Cardiac muscle cell (in vitro differentiated cells and primary cell): ENCODE data around the gene RBM42. TPM values are rescaled to one million over a fixed set of nuclear protein-coding genes. Genes with fewer than 3 reads are reported as not detected.
A peak's percentile ranks its signal among the peaks of the same experiment; 100 is the strongest.

Experiments used
- DNase-seq, 2 donors: peaks; one replicate each; pipeline versions ENCODE4 v3.0.0 to v3.0.0-alpha.2; 2010 to 2017; ENCODE audit warnings: low read depth in 1 of 2, low spot score in 1 of 2
- H3K27ac ChIP-seq: fragments of 200-600 bp; sonication (generic); 2 replicates; pipeline ENCODE4 v1.5.1; 2016
- H3K27me3 ChIP-seq: fragments of 200-600 bp; sonication (generic); 2 replicates; pipeline ENCODE4 v1.6.0; 2016; ENCODE audit warnings: control low read depth
- H3K36me3 ChIP-seq: fragments of 200-600 bp; sonication (generic); 2 replicates; pipeline ENCODE4 v1.5.1; 2016; ENCODE audit warnings: control low read depth
- H3K4me1 ChIP-seq: fragments of 200-600 bp; sonication (generic); 2 replicates; pipeline ENCODE4 v1.8.1; 2017; ENCODE audit warnings: low read depth, mild to moderate bottlenecking, mixed run types
- H3K4me3 ChIP-seq: fragments of 200-600 bp; sonication (generic); 2 replicates; pipeline ENCODE4 v1.5.1; 2016; ENCODE audit warnings: mild to moderate bottlenecking
- H3K9me3 ChIP-seq: fragments of 200-600 bp; sonication (generic); 2 replicates; pipeline ENCODE4 v1.5.1; 2017; ENCODE audit warnings: low read depth, mild to moderate bottlenecking, control low read depth
- CTCF ChIP-seq: IDR thresholded peaks from 2 replicates; pipeline ENCODE4 v1.5.1; 2012; ENCODE audit warnings: low read depth, mild to moderate bottlenecking, low read length
- polyA plus RNA-seq: library from polyadenylated mRNA; unstranded; fragments of >200 nt; fragmentation: Nextera tagmentation; extraction: Ambion mirVana; gene quantifications from 2 replicates; pipeline ENCODE4 v1.2.1, GENCODE V29; 2016
- total RNA-seq: library from RNA; depleted of rRNA; stranded (reverse); fragments of >200 nt; gene quantifications from 2 replicates; pipeline ENCODE4 v1.2.3, GENCODE V29; 2016

Gene RBM42
- total and polyA plus RNA-seq, 2 experiments from 2014 or later, result 128 to 170 TPM

GRCh38 chr19:35671818-35672217 is 43.0 kb downstream of the RBM42 start:
- Histone ChIP-seq H3K27me3 (peaks cover 21% of the 10 kb centered on the region), H3K4me1 (no peaks in the 10 kb centered on the region), H3K27ac (no peak overlapping the region), H3K9me3 (no peaks in the 10 kb centered on the region), H3K36me3 (no peaks in the 10 kb centered on the region), H3K4me3 (no peak overlapping the region)
- peak in 1 of 2 donors; percentile 46 for DNase-seq
- TF ChIP-seq CTCF, result no peak

- peak; percentile 38 to 63 for DNase-seq
- no peaks in the 10 kb centered on the region for H3K36me3 ChIP-seq
- H3K9me3 ChIP-seq, result no peaks in the 10 kb centered on the region
- no peaks in the 10 kb centered on the region for H3K4me1 ChIP-seq
- peak overlapping the region; percentile 32 for H3K4me3 ChIP-seq
- H3K27ac ChIP-seq, result no peak overlapping the region
- peaks cover 21% of the 10 kb centered on the region for H3K27me3 ChIP-seq
- no peak for TF ChIP-seq CTCF
Measured at GRCh38 chr19:35673121-35673804, 44.4 kb downstream of the RBM42 start.

GRCh38 chr19:35675589-35676140 is 46.8 kb downstream of the RBM42 start:
- DNase-seq, result no peak
- no peak for TF ChIP-seq CTCF
- no peak overlapping the region for H3K4me3 ChIP-seq

More at GRCh38 chr19:35675589-35676140, 46.8 kb downstream of the RBM42 start:
- no peaks in the 10 kb centered on the region for H3K36me3 ChIP-seq
- H3K27ac ChIP-seq, result no peak overlapping the region
- H3K9me3 ChIP-seq, result no peaks in the 10 kb centered on the region
- H3K4me1 ChIP-seq, result no peaks in the 10 kb centered on the region
- H3K27me3 ChIP-seq, result peaks cover 16% of the 10 kb centered on the region

Other genes with a start within 250 kb of the RBM42 start
- gene FFAR2, start 180.8 kb upstream of the RBM42 start, total RNA-seq, result not detected in 2 replicates
- gene FFAR2, start 180.8 kb upstream of the RBM42 start, polyA plus RNA-seq, result not detected in 2 replicates
- gene KRTDAP, start 138.6 kb upstream of the RBM42 start, total RNA-seq, result 0.60 TPM in 1 of 2 replicates, not detected in the other
- 1.4 and 2.2 TPM in 2 replicates for gene KRTDAP, start 138.6 kb upstream of the RBM42 start, polyA plus RNA-seq
- 232 and 289 TPM in 2 replicates for gene DMKN, start 115.4 kb upstream of the RBM42 start, total RNA-seq
- 220 and 329 TPM in 2 replicates for gene DMKN, start 115.4 kb upstream of the RBM42 start, polyA plus RNA-seq
- gene SBSN, start 100.7 kb upstream of the RBM42 start, total RNA-seq, result 0.15 TPM in 1 of 2 replicates, not detected in the other
- gene SBSN, start 100.7 kb upstream of the RBM42 start, polyA plus RNA-seq, result not detected in 2 replicates
- gene GAPDHS, start 95.6 kb upstream of the RBM42 start, total RNA-seq, result 0.46 TPM in 1 of 2 replicates, not detected in the other
- not detected in 2 replicates for gene GAPDHS, start 95.6 kb upstream of the RBM42 start, polyA plus RNA-seq
- 95.9 and 149 TPM in 2 replicates for gene TMEM147, start 83.4 kb upstream of the RBM42 start, total RNA-seq
- 186 and 260 TPM in 2 replicates for gene TMEM147, start 83.4 kb upstream of the RBM42 start, polyA plus RNA-seq
- 0.74 TPM in 1 of 2 replicates, not detected in the other for gene ATP4A, start 65.4 kb upstream of the RBM42 start, total RNA-seq
- 0.10 TPM in 1 of 2 replicates, not detected in the other for gene ATP4A, start 65.4 kb upstream of the RBM42 start, polyA plus RNA-seq
- not detected in 2 replicates for gene PMIS2, start 42.9 kb upstream of the RBM42 start, total RNA-seq
- gene PMIS2, start 42.9 kb upstream of the RBM42 start, polyA plus RNA-seq, result not detected in 2 replicates
- 17.2 and 20.5 TPM in 2 replicates for gene HAUS5, start 16.3 kb upstream of the RBM42 start, total RNA-seq
- gene HAUS5, start 16.3 kb upstream of the RBM42 start, polyA plus RNA-seq, result 25.5 and 29.6 TPM in 2 replicates
- gene ETV2, start 12.7 kb downstream of the RBM42 start, total RNA-seq, result 1.1 and 3.1 TPM in 2 replicates
- gene ETV2, start 12.7 kb downstream of the RBM42 start, polyA plus RNA-seq, result 3.1 and 4.0 TPM in 2 replicates
- gene COX6B1, start 19.3 kb downstream of the RBM42 start, total RNA-seq, result 817 and 1,352 TPM in 2 replicates
- 1,159 and 1,609 TPM in 2 replicates for gene COX6B1, start 19.3 kb downstream of the RBM42 start, polyA plus RNA-seq
- gene UPK1A, start 37.5 kb downstream of the RBM42 start, total RNA-seq, result 1.2 TPM in 1 of 2 replicates, not detected in the other
- 0.67 and 1.4 TPM in 2 replicates for gene UPK1A, start 37.5 kb downstream of the RBM42 start, polyA plus RNA-seq
- gene ZBTB32, start 75.5 kb downstream of the RBM42 start, total RNA-seq, result not detected in 2 replicates
- gene ZBTB32, start 75.5 kb downstream of the RBM42 start, polyA plus RNA-seq, result 0.53 and 0.59 TPM in 2 replicates
- gene KMT2B, start 89.0 kb downstream of the RBM42 start, total RNA-seq, result 18.2 and 38.1 TPM in 2 replicates
- gene KMT2B, start 89.0 kb downstream of the RBM42 start, polyA plus RNA-seq, result 8.9 and 11.9 TPM in 2 replicates
- gene IGFLR1, start 113.4 kb downstream of the RBM42 start, total RNA-seq, result 1.5 and 2.6 TPM in 2 replicates
- gene IGFLR1, start 113.4 kb downstream of the RBM42 start, polyA plus RNA-seq, result 2.4 and 5.5 TPM in 2 replicates
- 30.3 and 40.2 TPM in 2 replicates for gene U2AF1L4, start 116.4 kb downstream of the RBM42 start, total RNA-seq
- gene U2AF1L4, start 116.4 kb downstream of the RBM42 start, polyA plus RNA-seq, result 45.5 and 61.7 TPM in 2 replicates
- gene PSENEN, start 116.6 kb downstream of the RBM42 start, total RNA-seq, result 43.7 and 65.4 TPM in 2 replicates
- gene PSENEN, start 116.6 kb downstream of the RBM42 start, polyA plus RNA-seq, result 158 and 173 TPM in 2 replicates
- 16.0 and 16.8 TPM in 2 replicates for gene LIN37, start 119.5 kb downstream of the RBM42 start, total RNA-seq
- gene LIN37, start 119.5 kb downstream of the RBM42 start, polyA plus RNA-seq, result 11.4 and 16.3 TPM in 2 replicates
- 0.51 and 2.5 TPM in 2 replicates for gene HSPB6, start 128.0 kb downstream of the RBM42 start, total RNA-seq
- gene HSPB6, start 128.0 kb downstream of the RBM42 start, polyA plus RNA-seq, result 0.76 and 2.6 TPM in 2 replicates
- 14.8 and 16.3 TPM in 2 replicates for gene PROSER3, start 129.1 kb downstream of the RBM42 start, total RNA-seq
- 28.9 and 35.7 TPM in 2 replicates for gene PROSER3, start 129.1 kb downstream of the RBM42 start, polyA plus RNA-seq
- 10.9 and 47.4 TPM in 2 replicates for gene ARHGAP33, start 146.5 kb downstream of the RBM42 start, total RNA-seq
- 16.1 and 31.9 TPM in 2 replicates for gene ARHGAP33, start 146.5 kb downstream of the RBM42 start, polyA plus RNA-seq
- 0.09 TPM in 1 of 2 replicates, not detected in the other for gene PRODH2, start 183.8 kb downstream of the RBM42 start, total RNA-seq
- gene PRODH2, start 183.8 kb downstream of the RBM42 start, polyA plus RNA-seq, result not detected in 2 replicates
- 1.1 and 1.3 TPM in 2 replicates for gene NPHS1, start 223.5 kb downstream of the RBM42 start, total RNA-seq
- gene NPHS1, start 223.5 kb downstream of the RBM42 start, polyA plus RNA-seq, result 0.37 TPM in 1 of 2 replicates, not detected in the other
- gene KIRREL2, start 227.9 kb downstream of the RBM42 start, total RNA-seq, result 3.5 and 4.2 TPM in 2 replicates
- 3.2 and 3.7 TPM in 2 replicates for gene KIRREL2, start 227.9 kb downstream of the RBM42 start, polyA plus RNA-seq
- gene APLP1, start 239.5 kb downstream of the RBM42 start, total RNA-seq, result 126 and 134 TPM in 2 replicates
- 117 and 157 TPM in 2 replicates for gene APLP1, start 239.5 kb downstream of the RBM42 start, polyA plus RNA-seq